Muscle layer of colon (tissue), 2 donors: ENCODE measurements around the gene ADD2.

Experiments used
- H3K27ac ChIP-seq: one replicate; pipeline ENCODE4 v1.7.0; 2013; ENCODE audit warnings: low read depth, mild to moderate bottlenecking, low read length, moderate library complexity
- H3K27me3 ChIP-seq, 2 donors: one replicate each; pipeline ENCODE4 v1.7.0; 2013; ENCODE audit warnings: low read length in 2 of 2, mild to moderate bottlenecking in 2 of 2; ENCODE audit not compliant: insufficient read depth in 2 of 2, control insufficient read depth in 1 of 2
- H3K36me3 ChIP-seq: one replicate; pipeline ENCODE4 v1.7.0; 2013; ENCODE audit warnings: mild to moderate bottlenecking, low read length; ENCODE audit not compliant: insufficient read depth
- H3K4me1 ChIP-seq: one replicate; pipeline ENCODE4 v1.7.0; 2013; ENCODE audit warnings: mild to moderate bottlenecking, low read length; ENCODE audit not compliant: insufficient read depth
- H3K4me3 ChIP-seq, 2 donors: one replicate each; pipeline ENCODE4 v1.7.0; 2013; ENCODE audit warnings: low read length in 2 of 2, low read depth in 1 of 2, mild to moderate bottlenecking in 1 of 2, moderate library complexity in 1 of 2
- H3K9ac ChIP-seq: one replicate; pipeline ENCODE4 v1.7.0; 2013; ENCODE audit warnings: low read length
- H3K9me3 ChIP-seq: one replicate; pipeline ENCODE4 v1.7.0; 2013; ENCODE audit warnings: mild to moderate bottlenecking, low read length
- donor health status: abdominal sarcoma.
- donor health status: Adenocarcinoma of cecum.

Gene ADD2

GRCh38 chr2:70674636-70675430, 93.2 kb downstream of the ADD2 start:
- Histone ChIP-seq H3K27me3 (no peaks in the 10 kb centered on the region), H3K4me3 (no peak overlapping the region), H3K4me1 (no peaks in the 10 kb centered on the region), H3K36me3 (no peaks in the 10 kb centered on the region), H3K9ac (no peak overlapping the region), H3K27ac (no peak overlapping the region), H3K9me3 (no peaks in the 10 kb centered on the region)

- Histone ChIP-seq H3K36me3 (no peaks in the 10 kb centered on the region), H3K27me3 (no peaks in the 10 kb centered on the region), H3K4me1 (no peaks in the 10 kb centered on the region), H3K27ac (no peak overlapping the region), H3K9me3 (no peaks in the 10 kb centered on the region), H3K4me3 (no peak overlapping the region), H3K9ac (no peak overlapping the region)
Observed at GRCh38 chr2:70673041-70673647, 94.9 kb downstream of the ADD2 start.

GRCh38 chr2:70671092-70671675, 96.8 kb downstream of the ADD2 start:
- Histone ChIP-seq H3K27ac (no peak overlapping the region), H3K9me3 (no peaks in the 10 kb centered on the region), H3K36me3 (no peaks in the 10 kb centered on the region), H3K9ac (no peak overlapping the region), H3K4me1 (no peaks in the 10 kb centered on the region), H3K27me3 (no peaks in the 10 kb centered on the region), H3K4me3 (no peak overlapping the region)

- no peaks in the 10 kb centered on the region for H3K27me3 ChIP-seq
- H3K4me3 ChIP-seq: no peak overlapping the region
- no peak overlapping the region for H3K27ac ChIP-seq
- H3K9ac ChIP-seq: no peak overlapping the region
- H3K4me1 ChIP-seq: no peaks in the 10 kb centered on the region
- no peaks in the 10 kb centered on the region for H3K9me3 ChIP-seq
- no peaks in the 10 kb centered on the region for H3K36me3 ChIP-seq
Observed at GRCh38 chr2:70670626-70671025, 97.4 kb downstream of the ADD2 start.

- Histone ChIP-seq H3K9me3 (no peaks in the 10 kb centered on the region), H3K36me3 (no peaks in the 10 kb centered on the region), H3K9ac (no peak overlapping the region), H3K4me3 (no peak overlapping the region), H3K4me1 (no peaks in the 10 kb centered on the region), H3K27ac (no peak overlapping the region), H3K27me3 (no peaks in the 10 kb centered on the region)
Observed at GRCh38 chr2:70670202-70670601, 97.8 kb downstream of the ADD2 start.

GRCh38 chr2:70668911-70669310, 99.1 kb downstream of the ADD2 start:
- H3K9ac ChIP-seq: no peak overlapping the region
- no peak overlapping the region for H3K4me3 ChIP-seq
- no peaks in the 10 kb centered on the region for H3K9me3 ChIP-seq
- no peaks in the 10 kb centered on the region for H3K36me3 ChIP-seq
- no peaks in the 10 kb centered on the region for H3K4me1 ChIP-seq
- no peaks in the 10 kb centered on the region for H3K27me3 ChIP-seq
- no peak overlapping the region for H3K27ac ChIP-seq

- H3K4me1 ChIP-seq: no peaks in the 10 kb centered on the region
- no peaks in the 10 kb centered on the region for H3K36me3 ChIP-seq
- no peaks in the 10 kb centered on the region for H3K9me3 ChIP-seq
- no peak overlapping the region for H3K9ac ChIP-seq
- no peak overlapping the region for H3K27ac ChIP-seq
- H3K4me3 ChIP-seq: no peak overlapping the region
- H3K27me3 ChIP-seq: no peaks in the 10 kb centered on the region
Observed at GRCh38 chr2:70668432-70668831, 99.6 kb downstream of the ADD2 start.

GRCh38 chr2:70664525-70664924, 103.5 kb downstream of the ADD2 start:
- Histone ChIP-seq H3K27ac (no peak overlapping the region), H3K9ac (no peak overlapping the region), H3K27me3 (no peaks in the 10 kb centered on the region), H3K9me3 (no peaks in the 10 kb centered on the region), H3K36me3 (no peaks in the 10 kb centered on the region), H3K4me3 (no peak overlapping the region), H3K4me1 (no peaks in the 10 kb centered on the region)

- Histone ChIP-seq H3K27ac (no peak overlapping the region), H3K9me3 (no peaks in the 10 kb centered on the region), H3K9ac (no peak overlapping the region), H3K36me3 (no peaks in the 10 kb centered on the region), H3K4me1 (no peaks in the 10 kb centered on the region), H3K27me3 (no peaks in the 10 kb centered on the region), H3K4me3 (no peak overlapping the region)
Observed at GRCh38 chr2:70663411-70663810, 104.6 kb downstream of the ADD2 start.

- H3K27ac ChIP-seq: no peak overlapping the region
- no peaks in the 10 kb centered on the region for H3K4me1 ChIP-seq
- H3K36me3 ChIP-seq: no peaks in the 10 kb centered on the region
- H3K27me3 ChIP-seq: peaks cover 0 to 9% of the 10 kb centered on the region in 2 donors
- no peak overlapping the region for H3K9ac ChIP-seq
- no peak overlapping the region for H3K4me3 ChIP-seq
- H3K9me3 ChIP-seq: no peaks in the 10 kb centered on the region
Observed at GRCh38 chr2:70659551-70659950, 108.4 kb downstream of the ADD2 start.

- H3K9ac ChIP-seq: no peak overlapping the region
- no peak overlapping the region for H3K4me3 ChIP-seq
- no peaks in the 10 kb centered on the region for H3K36me3 ChIP-seq
- no peaks in the 10 kb centered on the region for H3K4me1 ChIP-seq
- H3K27me3 ChIP-seq: peaks cover 0 to 9% of the 10 kb centered on the region in 2 donors
- no peak overlapping the region for H3K27ac ChIP-seq
- H3K9me3 ChIP-seq: no peaks in the 10 kb centered on the region
Observed at GRCh38 chr2:70658476-70658875, 109.5 kb downstream of the ADD2 start.
